K562 (cell line): Measurements from ENCODE around the gene RASEF. TPM values are rescaled to one million over a fixed set of nuclear protein-coding genes. Genes with fewer than 3 reads are reported as not detected.

Source experiments
- ATAC-seq: fragments of 200-7000 bp; cut with Tn5 transposase; 3 replicates; pipeline ENCODE4 v1.9.1; 2020; ENCODE audit warnings: moderate library complexity
- BruUV-seq: library from RNA; stranded (reverse); fragments of 400-500 nt; replicated peaks from 2 replicates; lab custom pipeline; 2021; lab: Mats Ljungman, UMichigan
- CTCF ChIA-PET: fragments of 300-600 bp; formaldehyde crosslinking; extraction: SDS; loops from one replicate; lab custom pipeline; 2021; ENCODE audit warnings: low intra/inter-chr PET ratio; lab: Yijun Ruan, JAX
- POLR2A ChIA-PET: fragments of 300-600, 350-650 bp; sonication (Branson Sonifier 250); formaldehyde crosslinking; extraction: SDS; loops from one replicate; lab custom pipeline; 2021; ENCODE audit warnings: antibody characterized with exemption, inconsistent platforms; lab: Yijun Ruan, JAX
- DNase-seq, 4 experiments: peaks; one replicate each; pipeline versions ENCODE4 v3.0.0 to v3.0.0-alpha.2; 2011 to 2018; ENCODE audit warnings: low spot score in 3 of 4, mixed read lengths in 3 of 4; ENCODE audit errors: extremely low read depth in 1 of 4
- FAIRE-seq: peaks from 2 replicates; lab custom pipeline; 2011; peaks lifted over from hg19 to GRCh38; lab: Jason Lieb, UNC
- H2AFZ ChIP-seq: 2 replicates; pipeline ENCODE4 v1.6.0; 2011; ENCODE audit warnings: low read depth, low read length, control low read depth, inconsistent platforms
- H3K27ac ChIP-seq: fragments of 200-600 bp; 3 replicates; pipeline ENCODE4 v1.8.0; 2011; ENCODE audit warnings: low read depth, mild to moderate bottlenecking, control low read depth, inconsistent platforms, low read length, moderate library complexity, mixed read lengths; ENCODE audit errors: extremely low read depth
- H3K27me3 ChIP-seq, 2 experiments: fragments of 300-600 bp in 1 of 2; 2 replicates in 1 of 2; 3 replicates in 1 of 2; pipeline versions ENCODE4 v1.6.0 to v1.8.0; 2011; ENCODE audit warnings: inconsistent platforms in 2 of 2, low read length in 2 of 2, mild to moderate bottlenecking in 1 of 2, mixed read lengths in 1 of 2, moderate library complexity in 1 of 2; ENCODE audit not compliant: control insufficient read depth in 2 of 2, insufficient read depth in 2 of 2
- H3K36me3 ChIP-seq: fragments of 300-600 bp; 3 replicates; pipeline ENCODE4 v1.8.0; 2011; ENCODE audit warnings: mild to moderate bottlenecking, low read length, inconsistent platforms; ENCODE audit not compliant: control insufficient read depth, insufficient read depth
- H3K4me1 ChIP-seq, 2 experiments: fragments of 200-600 bp in 1 of 2; replicated peaks in 1 of 2; 2 replicates in 1 of 2; 3 replicates in 1 of 2; pipeline versions ENCODE4 v1.5.1 to v1.8.0; 2011; ENCODE audit warnings: inconsistent platforms in 2 of 2, low read length in 2 of 2, mild to moderate bottlenecking in 1 of 2, mixed read lengths in 1 of 2, moderate library complexity in 1 of 2; ENCODE audit not compliant: control insufficient read depth in 2 of 2, insufficient read depth in 2 of 2
- H3K4me2 ChIP-seq: 2 replicates; pipeline ENCODE4 v1.6.1; 2011; ENCODE audit warnings: low read length, control low read depth, inconsistent platforms, mixed read lengths; ENCODE audit not compliant: insufficient read depth
- H3K4me3 ChIP-seq: fragments of 200-600 bp; sonication (generic), shearing (Covaris generic); 2 replicates; pipeline ENCODE4 v1.5.1; 2016; ENCODE audit warnings: control low read depth, inconsistent platforms
- H3K79me2 ChIP-seq: fragments of 200-600 bp; 3 replicates; pipeline ENCODE4 v1.8.0; 2011; ENCODE audit warnings: low read length, inconsistent platforms; ENCODE audit not compliant: control insufficient read depth, insufficient read depth
- H3K9ac ChIP-seq, 2 experiments: 2 replicates each; pipeline versions ENCODE4 v1.6.0 to v1.6.1; 2011; ENCODE audit warnings: low read depth in 2 of 2, low read length in 2 of 2, control low read depth in 1 of 2, inconsistent platforms in 1 of 2, mild to moderate bottlenecking in 1 of 2, mixed read lengths in 1 of 2; ENCODE audit not compliant: insufficient read depth in 1 of 2
- H3K9me1 ChIP-seq: one replicate; pipeline ENCODE4 v1.6.0; 2011; ENCODE audit warnings: inconsistent platforms, mild to moderate bottlenecking, low read length, moderate library complexity; ENCODE audit not compliant: control insufficient read depth, insufficient read depth
- H3K9me3 ChIP-seq: replicated peaks from 2 replicates; pipeline ENCODE4 v1.5.1; 2011; ENCODE audit warnings: low read depth, low read length, inconsistent platforms; ENCODE audit not compliant: control insufficient read depth, insufficient read depth
- H4K20me1 ChIP-seq: replicated peaks from 2 replicates; pipeline ENCODE4 v1.6.1; 2011; ENCODE audit warnings: low read length, inconsistent platforms, mixed read lengths; ENCODE audit not compliant: control insufficient read depth, insufficient read depth
- ATF1 ChIP-seq, 2 experiments: fragments of 450-650 bp in 1 of 2; IDR thresholded peaks; 2 replicates each; pipeline ENCODE4 v1.6.1; 2016; ENCODE audit warnings: missing compliant biosample characterization in 1 of 2, missing genetic modification characterization in 1 of 2
- ATF7 ChIP-seq: fragments of 450-650 bp; IDR thresholded peaks from 2 replicates; pipeline ENCODE4 v1.7.1; 2014; ENCODE audit warnings: mild to moderate bottlenecking, moderate library complexity
- CCAR2 ChIP-seq: fragments of 200-400 bp; formaldehyde crosslinking; IDR thresholded peaks from 2 replicates; pipeline ENCODE4 v1.6.1; 2017; ENCODE audit warnings: mild to moderate bottlenecking, low read depth, low read length
- GABPA ChIP-seq: fragments of 200-800 bp; sonication (Bioruptor generic); conservative IDR thresholded peaks from 2 replicates; pipeline ENCODE4 v1.6.1; 2016; ENCODE audit warnings: low read depth, missing genetic modification characterization, missing compliant biosample characterization
- GABPB1 ChIP-seq: sonication (generic); formaldehyde crosslinking; IDR thresholded peaks from 2 replicates; pipeline ENCODE4 v1.8.0; 2022; ENCODE audit warnings: mild to moderate bottlenecking, missing genetic modification reagents
- HMG20A ChIP-seq: fragments of 450-650 bp; formaldehyde crosslinking; conservative IDR thresholded peaks from 2 replicates; pipeline ENCODE4 v1.4.0; 2020; ENCODE audit warnings: mild to moderate bottlenecking, mixed read lengths
- MAFG ChIP-seq: fragments of 450-650 bp; conservative IDR thresholded peaks from 2 replicates; pipeline ENCODE4 v1.6.1; 2016; ENCODE audit warnings: missing genetic modification characterization, missing compliant biosample characterization
- MTA1 ChIP-seq: fragments of 450-650 bp; IDR thresholded peaks from 2 replicates; pipeline ENCODE4 v1.6.1; 2017; ENCODE audit warnings: borderline replicate concordance
- NCOA4 ChIP-seq: fragments of 450-650 bp; IDR thresholded peaks from 2 replicates; pipeline ENCODE4 v1.6.1; 2018; ENCODE audit warnings: mild to moderate bottlenecking; ENCODE audit not compliant: partially characterized antibody
- NFATC3 ChIP-seq: fragments of 450-650 bp; IDR thresholded peaks from 2 replicates; pipeline ENCODE4 v1.6.1; 2017; ENCODE audit warnings: mild to moderate bottlenecking
- RREB1 ChIP-seq: fragments of 250-450 bp; sonication (Bioruptor Pico); IDR thresholded peaks from 2 replicates; pipeline ENCODE4 v1.4.0; 2020
- TAL1 ChIP-seq: fragments of 450-650 bp; IDR thresholded peaks from 2 replicates; pipeline ENCODE4 v1.6.1; 2016; ENCODE audit warnings: mild to moderate bottlenecking
- TEAD4 ChIP-seq, 2 experiments: sonication (generic) in 1 of 2; formaldehyde crosslinking in 1 of 2; IDR thresholded peaks; 2 replicates each; pipeline versions ENCODE4 v1.6.1 to v1.8.0; 2012 to 2022; ENCODE audit warnings: borderline replicate concordance in 1 of 2, inconsistent platforms in 1 of 2, low read length in 1 of 2, mild to moderate bottlenecking in 1 of 2, missing genetic modification reagents in 1 of 2
- ZNF124 ChIP-seq: sonication (generic); formaldehyde crosslinking; IDR thresholded peaks from 2 replicates; pipeline ENCODE4 v1.8.1; 2022; ENCODE audit warnings: missing genetic modification reagents
- ZNF436 ChIP-seq: fragments of 250-450, 450-650 bp; sonication (Bioruptor Pico); formaldehyde crosslinking; IDR thresholded peaks from 2 replicates; pipeline ENCODE4 v1.7.0; 2020; ENCODE audit warnings: mild to moderate bottlenecking
- ZNF512 ChIP-seq: IDR thresholded peaks from 2 replicates; pipeline ENCODE4 v1.6.1; 2016; ENCODE audit warnings: missing genetic modification characterization, missing compliant biosample characterization
- ZNF551 ChIP-seq: fragments of 250-450 bp; sonication (Bioruptor Pico); IDR thresholded peaks from 2 replicates; pipeline ENCODE4 v1.5.0; 2021; ENCODE audit warnings: mild to moderate bottlenecking, moderate library complexity
- ZNF75A ChIP-seq: fragments of 450-650 bp; formaldehyde crosslinking; IDR thresholded peaks from 2 replicates; pipeline ENCODE4 v1.4.0; 2020; ENCODE audit warnings: mild to moderate bottlenecking
- WGBS: fragments of 100-300 bp; shearing (Covaris generic); methylation state at CpG from one replicate; pipeline ENCODE4 v1.1.6; 2016; ENCODE audit warnings: low coverage, mixed read lengths; ENCODE audit not compliant: insufficient coverage; ENCODE audit errors: missing lambda C conversion rate; 5-methylcytosine and 5-hydroxymethylcytosine counted together
- in situ Hi-C: fragments of 300-500 bp; cut with MboI; formaldehyde crosslinking; loops from 4 replicates; pipeline ENCODE4 v1.15.0; 2018; ENCODE audit warnings: inconsistent platforms, mixed read lengths
- intact Hi-C: fragments of 100-400 bp; cut with micrococcal nuclease; formaldehyde crosslinking; loops from 2 replicates; pipeline ENCODE4 v1.14.2; 2022
- polyA plus RNA-seq, 8 experiments: library from polyadenylated mRNA; depleted of rRNA in 4 of 8; stranded (reverse) in 5 of 8; unstranded in 3 of 8; fragments of >200 nt; fragmentation: Nextera tagmentation in 2 of 8; fragmentation: Illumina TruSeq in 1 of 8; extraction: Ambion mirVana in 2 of 8; extraction: Trizol in 1 of 8; gene quantifications; 2 replicates each; pipeline versions ENCODE4 v1.2.1 to v1.2.3, GENCODE V29; 2011 to 2014; ENCODE audit warnings: inconsistent platforms in 1 of 8, missing spikeins in 1 of 8
- total RNA-seq, 7 experiments: library from RNA; depleted of rRNA in 6 of 7; stranded (reverse); fragments of >200 nt in 6 of 7; fragmentation: Illumina TruSeq in 2 of 7; extraction: Trizol in 2 of 7; gene quantifications; 2 replicates each; pipeline versions ENCODE4 v1.2.1 to v1.2.3, GENCODE V29; 2011 to 2021; ENCODE audit warnings: low replicate concordance in 1 of 7

Gene RASEF
- total and polyA plus RNA-seq, 9 of the 15 experiments (the other 6 are each of a cell fraction or from before 2014, with no cell fraction given) = 0.01 to 0.18 (median 0.11) TPM; not detected in 4

- BruUV-seq = no TSS peak
- intact Hi-C loops (no loop called here), in situ Hi-C loops (no loop called here)
- POLR2A ChIA-PET = no interaction called here
- CTCF ChIA-PET = no interaction called here
- WGBS = 0% methylated on average over 3 of the region's 3 CpGs
- Histone ChIP-seq H4K20me1 (no peaks in the 10 kb centered on the region), H3K79me2 (no peaks in the 10 kb centered on the region), H3K4me3 (no peak overlapping the region), H2AFZ (no peak overlapping the region), H3K27me3 (no peaks in the 10 kb centered on the region), H3K9ac (no peak overlapping the region), H3K9me1 (no peaks in the 10 kb centered on the region), H3K27ac (no peak overlapping the region), H3K4me2 (no peak overlapping the region), H3K36me3 (no peaks in the 10 kb centered on the region), H3K4me1 (no peaks in the 10 kb centered on the region), H3K9me3 (no peaks in the 10 kb centered on the region)
- no peak for ATAC-seq
- no peak for FAIRE-seq
- TF ChIP-seq HMG20A (CRISPR knock-in tag) = no peak
- TF ChIP-seq TAL1 = no peak
- TF ChIP-seq ATF7 = no peak
- TF ChIP-seq ZNF124 (CRISPR knock-in tag) = no peak
- no peak for TF ChIP-seq GABPB1 (CRISPR knock-in tag)
- no peak for TF ChIP-seq MAFG (tag)
- TF ChIP-seq MTA1 = no peak
- TF ChIP-seq ZNF551 = no peak
- no peak for TF ChIP-seq RREB1 (CRISPR knock-in tag)
- TF ChIP-seq ZNF436 (CRISPR knock-in tag) = no peak
- TF ChIP-seq NCOA4 = no peak
- TF ChIP-seq ZNF512 = no peak
- no peak for TF ChIP-seq CCAR2
- no peak for TF ChIP-seq TEAD4 (IDR thresholded peaks at IDR 0.05; ENCODE audit: low read length)
- TF ChIP-seq TEAD4 (CRISPR knock-in tag; IDR thresholded peaks at IDR 0.05; ENCODE audit: borderline replicate concordance) = no peak
- TF ChIP-seq ZNF75A (CRISPR knock-in tag) = no peak
- TF ChIP-seq GABPA = no peak
- no peak for TF ChIP-seq NFATC3
- TF ChIP-seq ATF1 (CRISPR knock-in tag; IDR thresholded peaks at IDR 0.05) = no peak
- no peak for TF ChIP-seq ATF1 (tag; IDR thresholded peaks at IDR 0.05)
- DNase-seq = no peak
These were observed 48.2 kb upstream of the RASEF start for GRCh38 chr9:83111169-83111568.
